ENCODE results near the gene PHLDB2.

The PHLDB2 gene

DNA sequence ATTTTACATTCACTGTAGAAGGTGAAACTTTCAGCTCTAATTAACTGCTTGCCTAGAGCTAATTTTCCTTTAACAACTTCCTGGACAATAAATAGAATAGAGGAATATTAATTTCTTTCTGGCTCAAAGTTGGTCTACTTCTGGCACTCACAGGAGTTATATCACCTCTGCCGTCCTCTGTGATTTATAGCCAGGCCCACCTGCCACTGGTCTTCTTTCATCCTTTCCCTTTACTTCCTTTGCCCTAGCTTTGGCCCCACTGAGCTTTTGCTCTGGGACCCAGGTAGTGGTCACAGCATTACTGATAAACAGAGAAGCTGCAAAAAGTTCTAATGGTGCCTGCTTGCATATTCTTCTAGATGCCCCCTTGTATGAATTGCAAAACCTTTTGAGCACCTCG lies 70.4 kb downstream of the PHLDB2 start:
- no peak for DNase-seq

DNA sequence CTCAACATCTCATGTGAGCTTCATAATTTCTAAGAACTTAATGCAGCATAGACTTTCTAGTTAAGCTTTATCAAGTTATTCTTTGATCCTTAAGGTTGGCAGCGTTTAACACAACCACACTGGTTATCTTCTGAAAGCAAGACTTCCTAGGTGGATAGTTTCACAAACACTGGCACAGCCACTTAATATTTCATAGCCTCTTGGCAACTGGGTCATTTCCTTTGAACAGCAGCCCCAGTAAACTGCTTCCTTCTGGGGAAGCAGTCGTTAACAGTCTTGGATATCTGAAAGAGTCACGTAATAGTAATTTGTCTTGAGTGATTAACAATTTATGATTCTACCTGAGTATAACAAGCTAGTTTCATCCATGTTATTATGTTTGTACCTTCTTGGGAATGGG lies 73.9 kb downstream of the PHLDB2 start:
- no peak for DNase-seq

GRCh38 chr3:111936191-111936841 lies 77.3 kb downstream of the PHLDB2 start:
- no peak for DNase-seq

GRCh38 chr3:111936967-111937366 lies 77.9 kb downstream of the PHLDB2 start:
- DNase-seq, result no peak

GRCh38 chr3:111937871-111938270 lies 78.8 kb downstream of the PHLDB2 start:
- DNase-seq, result no peak

DNA sequence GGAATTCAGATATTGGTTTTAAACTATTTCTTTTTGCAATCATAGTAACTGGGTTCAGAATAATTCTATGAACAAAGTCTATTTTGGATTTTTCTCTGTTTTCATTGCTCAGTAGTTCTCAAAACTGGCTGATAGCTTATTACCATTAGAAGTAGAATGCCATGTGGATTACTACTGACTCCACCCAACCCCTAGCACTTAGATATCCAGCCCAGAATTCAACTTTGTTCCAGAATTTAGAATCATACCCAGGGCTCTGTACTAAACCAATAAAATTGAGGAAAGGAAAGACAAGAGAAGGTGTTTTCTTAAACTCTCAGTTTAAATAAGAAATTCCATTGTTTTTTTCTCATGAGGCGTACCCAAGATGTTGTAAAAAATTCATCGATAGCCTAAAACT lies 80.8 kb downstream of the PHLDB2 start:
- no peak for DNase-seq

- DNase-seq, result no peak
Observed at GRCh38 chr3:111943533-111943932, 84.5 kb downstream of the PHLDB2 start.

DNA sequence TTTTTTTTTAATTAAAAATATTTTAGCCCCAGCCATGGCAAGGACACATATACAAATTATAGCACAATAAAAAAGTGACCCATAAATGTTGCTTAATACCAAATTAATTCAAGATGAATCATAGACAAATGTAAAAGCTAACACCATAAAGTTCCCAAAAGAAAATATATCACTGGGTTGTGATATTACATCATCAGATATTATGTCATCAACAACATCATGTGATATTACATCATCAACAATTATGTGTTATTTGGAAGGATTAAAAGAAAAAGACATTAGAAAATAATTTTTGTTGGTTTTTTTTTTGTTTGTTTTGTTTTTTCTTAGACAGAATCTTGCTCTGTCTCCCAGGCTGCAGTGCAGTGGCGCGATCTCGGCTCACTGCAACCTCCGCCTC lies 85.3 kb downstream of the PHLDB2 start:
- no peak for DNase-seq

GRCh38 chr3:111947231-111947630 lies 88.2 kb downstream of the PHLDB2 start:
- no peak for DNase-seq

GRCh38 chr3:111948786-111949185 lies 89.7 kb downstream of the PHLDB2 start:
- DNase-seq, result no peak

GRCh38 chr3:111949712-111950111 lies 90.6 kb downstream of the PHLDB2 start:
- no peak for DNase-seq

DNA sequence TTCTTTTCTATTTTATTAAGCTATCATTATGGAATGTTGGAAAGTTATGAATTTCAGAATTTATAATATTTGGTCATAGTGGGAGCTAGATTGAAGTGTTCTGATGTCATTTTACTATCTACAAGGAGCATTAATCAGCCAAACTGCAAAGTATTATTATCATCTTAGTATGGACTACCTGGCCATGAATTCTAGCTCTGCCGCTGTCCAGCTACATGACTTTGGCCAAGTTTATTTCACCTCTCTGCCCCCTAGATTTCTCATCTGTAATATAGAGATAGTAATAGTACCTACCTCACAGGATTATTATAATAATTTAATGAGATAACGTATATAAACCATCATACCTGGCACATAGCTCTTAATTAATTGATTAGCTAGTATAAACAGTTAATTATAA lies 92.0 kb downstream of the PHLDB2 start:
- DNase-seq, result no peak

- no peak for DNase-seq
Observed at GRCh38 chr3:111952086-111952485, 93.0 kb downstream of the PHLDB2 start.

DNA sequence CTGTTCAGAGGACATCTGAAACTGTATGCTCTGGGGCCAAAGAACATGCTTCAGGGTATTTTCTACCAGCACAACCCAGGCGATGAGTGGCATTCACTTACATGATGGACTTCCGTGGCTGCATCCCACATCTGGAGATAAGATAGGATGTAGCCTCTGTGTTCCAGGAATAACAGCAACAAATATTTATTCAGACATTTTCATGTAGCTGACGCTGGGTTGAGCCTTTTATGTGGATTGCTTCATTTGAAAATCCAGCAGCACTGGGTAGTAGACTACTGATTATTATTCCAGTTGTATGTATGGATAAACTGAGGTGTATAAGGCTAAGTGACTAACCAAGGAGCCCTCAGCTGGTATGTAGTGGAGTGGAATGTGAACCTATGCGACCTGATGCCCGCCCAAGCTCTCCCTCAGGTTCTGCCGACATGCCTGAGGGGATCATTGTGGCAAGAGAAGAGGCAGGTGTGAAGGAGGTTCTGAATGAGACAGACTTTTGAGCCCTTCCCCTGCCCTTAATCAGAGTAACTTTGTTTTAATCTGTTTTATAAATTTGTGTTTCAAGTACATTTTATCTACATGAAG lies 93.9 kb downstream of the PHLDB2 start:
- no peak for DNase-seq

GRCh38 chr3:111954228-111954990 lies 95.3 kb downstream of the PHLDB2 start:
- no peak for DNase-seq

DNA sequence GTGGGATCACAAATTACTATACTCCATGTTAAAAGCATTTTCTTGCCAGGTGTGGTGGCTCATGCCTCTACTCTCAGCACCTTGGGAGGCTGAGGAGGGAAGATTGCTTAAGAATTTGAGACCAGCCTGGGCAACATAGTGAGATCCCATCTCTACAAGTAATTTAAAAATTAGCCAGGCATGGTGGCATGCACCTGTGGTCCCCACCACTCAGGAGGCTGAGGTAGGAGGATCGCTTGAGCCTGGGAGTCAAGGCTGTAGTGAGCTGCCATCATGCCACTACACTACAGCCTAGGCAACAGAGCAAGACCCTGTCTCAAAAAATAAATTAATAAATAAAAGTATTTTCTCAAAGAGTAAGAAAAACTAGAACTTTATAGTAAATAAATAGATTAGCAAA lies 96.8 kb downstream of the PHLDB2 start:
- no peak for DNase-seq

GRCh38 chr3:111956449-111956848 lies 97.4 kb downstream of the PHLDB2 start:
- no peak for DNase-seq

DNA sequence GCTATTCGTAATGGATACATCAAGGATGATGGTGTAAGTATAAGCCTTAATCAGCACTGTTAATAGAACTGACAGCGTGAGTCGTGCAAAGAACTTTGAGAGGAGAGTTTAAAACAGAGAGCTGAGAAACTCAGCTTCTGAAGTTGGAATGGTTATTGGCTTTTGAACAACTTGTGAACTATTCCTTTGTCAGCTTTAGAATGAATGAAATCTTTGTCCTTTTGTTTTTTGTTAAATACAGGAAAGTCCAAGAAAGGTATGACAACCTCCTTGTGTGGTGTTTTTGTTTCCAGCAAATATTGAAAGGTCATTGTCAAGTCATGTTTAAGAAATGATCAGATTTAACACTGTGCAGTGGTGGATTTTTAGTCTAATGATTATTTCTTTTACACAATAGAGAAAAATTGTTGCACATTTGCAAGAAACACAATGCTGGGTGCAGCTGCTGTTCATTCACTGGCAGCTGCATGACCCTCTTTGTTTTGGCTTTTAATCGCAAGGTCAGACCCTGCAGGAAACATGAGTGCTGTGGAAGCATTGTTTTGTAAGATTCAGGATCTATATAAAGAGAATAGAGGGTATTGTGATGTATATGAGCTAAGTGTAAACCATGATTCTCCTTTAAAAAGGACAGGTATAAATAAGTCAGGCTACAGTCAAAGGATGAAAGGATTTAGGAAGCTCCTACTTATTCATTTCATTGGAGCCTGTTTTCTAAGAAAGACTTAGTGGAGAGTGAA lies 98.1 kb downstream of the PHLDB2 start:
- DNase-seq, result no peak

DNA sequence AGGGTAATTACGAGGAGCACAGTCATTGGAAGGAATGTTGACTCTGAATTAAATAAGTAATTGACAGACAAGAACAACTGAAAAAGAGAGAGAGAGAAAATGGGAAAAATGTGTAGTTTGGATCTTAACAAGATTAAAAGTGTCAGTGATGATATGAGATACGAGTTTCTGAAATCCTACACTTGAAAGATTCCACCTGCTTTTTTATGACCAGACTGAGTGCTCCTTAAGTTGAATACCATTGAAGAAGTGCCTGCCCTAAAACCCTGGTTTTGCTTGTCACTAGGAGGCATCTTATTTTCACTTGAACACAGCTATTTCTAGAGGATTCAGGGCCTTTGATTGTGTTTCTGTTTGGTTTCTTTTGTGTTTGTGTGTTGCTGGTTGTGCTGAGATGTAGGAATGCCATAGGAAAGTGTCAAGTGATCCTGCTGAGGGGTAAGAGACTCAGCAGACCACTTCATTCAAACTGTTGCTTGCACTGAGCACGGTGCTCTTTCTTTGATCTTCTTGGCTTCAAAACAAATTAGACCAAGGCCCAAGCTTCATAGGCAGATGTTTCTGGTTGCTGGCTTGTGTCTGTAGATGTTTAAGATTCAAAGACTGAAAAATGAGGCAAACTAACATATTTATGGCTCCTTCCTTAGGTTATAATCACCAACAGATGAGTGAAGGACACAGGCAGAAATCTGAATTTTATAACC lies 102.5 kb downstream of the PHLDB2 start:
- no peak for DNase-seq

DNA sequence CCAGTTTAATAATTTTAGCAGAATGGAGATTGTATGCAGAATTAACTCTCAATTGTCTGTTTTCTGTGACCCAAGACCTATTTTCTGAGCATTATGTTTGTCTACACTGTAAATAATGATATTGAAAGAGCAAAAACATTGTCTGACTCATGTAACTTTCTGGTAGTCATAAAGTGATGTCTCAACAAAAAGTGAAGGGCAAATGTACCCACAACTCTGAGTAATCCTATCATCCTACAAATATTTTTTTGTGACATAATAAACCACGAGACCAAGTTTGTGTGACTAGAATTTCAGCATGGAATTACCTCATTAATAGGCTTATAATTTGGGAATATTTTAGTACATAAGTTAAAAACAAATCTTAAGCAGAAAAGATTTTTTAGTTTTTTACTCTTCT lies 104.4 kb downstream of the PHLDB2 start:
- DNase-seq, result no peak

DNA sequence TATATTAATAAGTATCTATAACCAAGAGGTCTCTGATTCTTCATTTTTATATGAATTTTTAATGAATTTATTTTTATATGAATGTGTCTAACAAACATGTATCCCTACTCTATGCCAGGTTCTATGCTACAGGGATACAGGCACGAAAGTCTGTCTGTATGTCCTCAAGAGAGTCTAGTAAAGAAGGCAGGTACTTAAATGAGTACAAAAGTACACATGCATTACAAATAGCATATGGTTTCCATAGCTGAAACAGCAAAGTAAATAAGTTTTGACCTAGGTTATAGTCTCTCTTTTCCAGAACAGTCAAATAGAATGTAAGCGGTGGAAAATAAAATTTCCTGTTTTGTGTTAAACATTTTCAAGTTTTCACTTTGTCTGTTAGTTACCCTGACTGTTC lies 106.4 kb downstream of the PHLDB2 start:
- no peak for DNase-seq

DNA sequence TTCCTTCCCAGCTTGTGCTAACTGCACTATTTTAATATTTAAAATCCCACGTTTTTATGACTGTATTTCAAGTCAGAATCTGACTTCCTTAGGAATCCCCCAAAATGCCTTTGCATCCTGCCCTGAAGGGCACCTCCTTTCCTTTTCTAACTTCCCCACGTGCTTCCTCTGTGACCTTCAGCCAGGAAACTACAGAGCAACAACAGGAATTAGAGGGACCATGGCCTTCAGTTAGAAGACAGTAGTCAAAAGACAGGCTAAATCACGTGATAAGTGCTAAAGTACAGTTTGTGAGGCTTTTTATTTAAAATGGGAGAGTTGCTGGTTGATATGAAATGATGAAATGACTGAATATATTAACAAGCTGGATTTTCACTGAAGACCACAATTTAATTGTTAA lies 108.0 kb downstream of the PHLDB2 start:
- DNase-seq, result no peak

DNA sequence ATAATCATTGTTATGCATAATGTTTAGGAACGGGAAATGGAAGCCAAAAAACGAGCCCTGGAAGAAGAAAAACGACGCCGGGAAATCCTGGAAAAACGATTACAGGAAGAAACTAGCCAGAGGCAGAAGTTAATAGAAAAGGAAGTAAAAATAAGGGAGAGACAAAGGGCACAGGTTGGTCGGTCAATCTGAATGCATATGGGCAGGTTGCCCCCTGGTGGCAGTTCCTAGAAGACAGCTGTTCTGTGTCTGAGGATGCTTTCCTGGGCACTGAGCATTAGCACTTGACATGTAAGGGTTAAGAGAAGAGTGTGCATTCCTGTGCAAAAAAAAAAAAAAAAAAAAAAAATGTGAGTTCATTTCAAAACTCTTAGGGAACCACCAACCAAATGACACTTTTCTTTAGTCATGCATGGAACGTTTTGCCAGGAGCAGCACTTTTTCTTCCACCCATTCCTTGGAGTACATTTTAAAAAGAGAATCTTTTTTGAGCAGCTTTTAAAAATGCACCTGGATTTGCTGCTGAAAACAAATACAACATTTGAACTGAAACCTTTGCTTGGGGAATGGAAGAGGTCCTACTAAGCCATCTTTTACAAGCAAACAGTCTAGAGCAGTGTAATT lies 108.7 kb downstream of the PHLDB2 start:
- peak; percentile 87 to 90 for DNase-seq

All from activated CD4-positive, alpha-beta T cell treated with anti-CD3 and anti-CD28 coated beads, Interleukin-2, amount 50 U/mL, for 48 hours (primary cell).